GM20000 (cell line): ENCODE measurements around the gene RBM42.
"Not testable (repeated sequence)": the region's sequence is repeated elsewhere in the genome, so short reads cannot be mapped to it uniquely, and the experiment has no call there.

Experiments used
- DNase-seq: peaks from one replicate; pipeline ENCODE4 v3.0.0; 2012; ENCODE audit warnings: low spot score
- CTCF ChIP-seq: IDR thresholded peaks from 2 replicates; pipeline ENCODE4 v1.5.1; 2012; ENCODE audit warnings: mild to moderate bottlenecking, control low read depth; ENCODE audit errors: extremely low read depth, missing control alignments

RBM42 gene

GRCh38 chr19:35628565-35629331 is at the start of gene RBM42:
TSS of gene RBM42 (plus strand) at chr19:35629036. CDS start at chr19:35629154, 118 bp downstream.
- TF ChIP-seq CTCF: no peak
- peak; percentile 99 for DNase-seq

- no peak for DNase-seq
- TF ChIP-seq CTCF: no peak
Observed at GRCh38 chr19:35582760-35583159, 46.1 kb upstream of the RBM42 start.

GRCh38 chr19:35585848-35586247 is 43.0 kb upstream of the RBM42 start, which contains the start of gene PMIS2:
TSS of gene PMIS2 (plus strand) at chr19:35586173. CDS start at chr19:35586260, 87 bp downstream.
- DNase-seq: no peak
- TF ChIP-seq CTCF: no peak

GRCh38 chr19:35587321-35587720 is 41.5 kb upstream of the RBM42 start:
- TF ChIP-seq CTCF: no peak
- no peak for DNase-seq

- DNase-seq: no peak
- TF ChIP-seq CTCF: no peak
Observed at GRCh38 chr19:35590875-35591274, 38.0 kb upstream of the RBM42 start.

GRCh38 chr19:35592226-35592625 is 36.6 kb upstream of the RBM42 start:
- peak; percentile 62 for DNase-seq
- peak; percentile 55 for TF ChIP-seq CTCF

GRCh38 chr19:35595026-35595425 is 33.8 kb upstream of the RBM42 start:
- DNase-seq: not testable (repeated sequence)

GRCh38 chr19:35595928-35596327 is 32.9 kb upstream of the RBM42 start:
- no peak for DNase-seq
- TF ChIP-seq CTCF: no peak
